Measurements from ENCODE around the gene MAGEA11. TPM values are rescaled to one million over a fixed set of nuclear protein-coding genes. Genes with fewer than 3 reads are reported as not detected.

MAGEA11 gene
- total and polyA plus RNA-seq, 9 donors, result not detected

- DNase-seq, result no peak
- Histone ChIP-seq H3K27ac (no peak overlapping the region), H3K4me3 (no peak overlapping the region), H3K9me3 (no peaks in the 10 kb centered on the region), H3K36me3 (no peaks in the 10 kb centered on the region), H3K4me1 (ENCODE audit: insufficient read depth) (no peaks in the 10 kb centered on the region), H3K27me3 (no peaks in the 10 kb centered on the region)
- intact Hi-C loops (cut with DNase I), result no loop called here
- 59 to 67% (median 60%) methylated on average over 2 of the region's 2 CpGs for WGBS, 3 donors
- no peak for TF ChIP-seq POLR2A (IDR thresholded peaks at IDR 0.05)
- TF ChIP-seq CTCF (IDR thresholded peaks at IDR 0.05), result no peak
- TF ChIP-seq EP300 (IDR thresholded peaks at IDR 0.05), result no peak
These were observed 4.5 kb upstream of the MAGEA11 start for GRCh38 chrX:149707147-149707901.

GRCh38 chrX:149712831-149713230 lies 971 bp downstream of the MAGEA11 start:
- no peak for DNase-seq

DNA sequence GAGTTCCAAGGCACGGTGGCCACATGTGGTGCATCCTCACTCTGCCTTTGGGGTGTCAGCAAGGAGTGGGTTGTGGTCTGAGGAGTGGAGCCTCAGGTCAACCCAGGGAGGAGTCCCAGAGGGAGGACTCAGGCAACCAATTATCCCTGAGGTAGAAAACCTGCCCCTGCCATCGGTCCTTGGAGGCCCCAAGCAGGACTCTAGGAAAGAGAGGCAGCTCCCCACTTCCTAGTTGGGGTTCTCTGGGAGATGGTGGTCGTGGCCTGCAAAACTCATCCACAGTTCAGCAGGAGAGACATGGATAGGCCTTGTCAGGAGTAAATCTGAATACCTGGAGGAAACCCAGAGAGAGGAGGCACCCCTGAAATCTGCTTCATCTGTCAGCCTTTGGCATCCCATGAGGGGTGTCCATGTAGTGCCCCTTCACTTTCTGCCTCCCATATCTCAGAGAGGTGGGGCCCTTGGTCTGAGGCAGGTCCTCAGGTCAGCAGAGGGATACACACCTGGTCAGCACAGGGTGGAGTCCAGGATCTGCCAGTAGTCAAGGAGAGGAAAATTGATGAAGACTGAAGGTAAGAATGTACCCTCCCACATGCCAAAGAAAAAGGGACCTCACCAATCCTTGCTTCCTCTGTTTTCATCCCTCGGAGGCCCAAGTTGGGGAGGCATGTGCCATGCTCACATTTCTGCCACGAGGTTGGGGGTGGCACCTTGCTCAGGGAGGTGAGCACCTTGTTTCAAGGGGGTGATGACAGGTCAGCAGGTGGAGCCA lies 1.6 kb downstream of the MAGEA11 start:
- DNase-seq, result no peak
- 62 to 68% (median 68%) methylated on average over 5 of the region's 5 CpGs for WGBS, 3 donors
- H3K9me3 ChIP-seq, result no peaks in the 10 kb centered on the region
- no peaks in the 10 kb centered on the region for H3K27me3 ChIP-seq
- H3K4me3 ChIP-seq, result no peak overlapping the region
- no peak overlapping the region for H3K27ac ChIP-seq
- no peaks in the 10 kb centered on the region for H3K4me1 ChIP-seq (ENCODE audit: insufficient read depth)
- H3K36me3 ChIP-seq, result no peaks in the 10 kb centered on the region
- intact Hi-C loops (cut with DNase I), result no loop called here
- TF ChIP-seq EP300 (IDR thresholded peaks at IDR 0.05), result no peak
- no peak for TF ChIP-seq POLR2A (IDR thresholded peaks at IDR 0.05)
- TF ChIP-seq CTCF (IDR thresholded peaks at IDR 0.05), result no peak

More at GRCh38 chrX:149712831-149713230, 971 bp downstream of the MAGEA11 start:
- H3K9me3 ChIP-seq, result no peaks in the 10 kb centered on the region
- H3K4me1 ChIP-seq (ENCODE audit: insufficient read depth), result no peaks in the 10 kb centered on the region
- no peak overlapping the region for H3K27ac ChIP-seq
- no peaks in the 10 kb centered on the region for H3K27me3 ChIP-seq
- TF ChIP-seq EP300 (IDR thresholded peaks at IDR 0.05), result no peak
- TF ChIP-seq POLR2A (IDR thresholded peaks at IDR 0.05), result no peak
- TF ChIP-seq CTCF (IDR thresholded peaks at IDR 0.05), result no peak
- no peaks in the 10 kb centered on the region for H3K36me3 ChIP-seq
- H3K4me3 ChIP-seq, result no peak overlapping the region
- intact Hi-C loops (cut with DNase I), result no loop called here
- WGBS, 3 donors, result 83 to 90% (median 86%) methylated on average over 4 to 5 of the region's 5 CpGs

- no peak for DNase-seq
- Histone ChIP-seq H3K4me1 (ENCODE audit: insufficient read depth) (no peaks in the 10 kb centered on the region), H3K36me3 (no peaks in the 10 kb centered on the region), H3K4me3 (no peak overlapping the region), H3K27me3 (no peaks in the 10 kb centered on the region), H3K27ac (no peak overlapping the region), H3K9me3 (no peaks in the 10 kb centered on the region)
- no peak for TF ChIP-seq POLR2A (IDR thresholded peaks at IDR 0.05)
- TF ChIP-seq CTCF (IDR thresholded peaks at IDR 0.05), result no peak
- no peak for TF ChIP-seq EP300 (IDR thresholded peaks at IDR 0.05)
- intact Hi-C loops (cut with DNase I), result no loop called here
- WGBS, 3 donors, result 66 to 70% (median 67%) methylated on average over 2 of the region's 2 CpGs
These were observed 3.6 kb downstream of the MAGEA11 start for GRCh38 chrX:149715468-149715867.

Measured in ovary (tissue), 9 donors.